GM13977 (cell line): Measurements from ENCODE around the gene PRPF31.

ENCODE experiments used
- DNase-seq: peaks from one replicate; pipeline ENCODE4 v3.0.0; 2012; ENCODE audit warnings: low spot score
- in situ Hi-C: fragments of 300-500 bp; cut with MboI; formaldehyde crosslinking; loops from one replicate; pipeline ENCODE4 v1.12.0; 2022; ENCODE audit warnings: low sequenced_read_pairs, low pct_unique_long_range_greater_than_20kb, mixed read lengths, inconsistent platforms; ENCODE audit not compliant: unreplicated experiment
- TF ChIP-seq, protein P1 (sequence below): IDR thresholded peaks from 2 replicates; pipeline ENCODE4 v1.5.1; 2012; ENCODE audit warnings: mild to moderate bottlenecking, control low read depth; ENCODE audit not compliant: insufficient read depth; ENCODE audit errors: extremely low read depth, missing control alignments

PRPF31 gene, protein sequence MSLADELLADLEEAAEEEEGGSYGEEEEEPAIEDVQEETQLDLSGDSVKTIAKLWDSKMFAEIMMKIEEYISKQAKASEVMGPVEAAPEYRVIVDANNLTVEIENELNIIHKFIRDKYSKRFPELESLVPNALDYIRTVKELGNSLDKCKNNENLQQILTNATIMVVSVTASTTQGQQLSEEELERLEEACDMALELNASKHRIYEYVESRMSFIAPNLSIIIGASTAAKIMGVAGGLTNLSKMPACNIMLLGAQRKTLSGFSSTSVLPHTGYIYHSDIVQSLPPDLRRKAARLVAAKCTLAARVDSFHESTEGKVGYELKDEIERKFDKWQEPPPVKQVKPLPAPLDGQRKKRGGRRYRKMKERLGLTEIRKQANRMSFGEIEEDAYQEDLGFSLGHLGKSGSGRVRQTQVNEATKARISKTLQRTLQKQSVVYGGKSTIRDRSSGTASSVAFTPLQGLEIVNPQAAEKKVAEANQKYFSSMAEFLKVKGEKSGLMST

DNA sequence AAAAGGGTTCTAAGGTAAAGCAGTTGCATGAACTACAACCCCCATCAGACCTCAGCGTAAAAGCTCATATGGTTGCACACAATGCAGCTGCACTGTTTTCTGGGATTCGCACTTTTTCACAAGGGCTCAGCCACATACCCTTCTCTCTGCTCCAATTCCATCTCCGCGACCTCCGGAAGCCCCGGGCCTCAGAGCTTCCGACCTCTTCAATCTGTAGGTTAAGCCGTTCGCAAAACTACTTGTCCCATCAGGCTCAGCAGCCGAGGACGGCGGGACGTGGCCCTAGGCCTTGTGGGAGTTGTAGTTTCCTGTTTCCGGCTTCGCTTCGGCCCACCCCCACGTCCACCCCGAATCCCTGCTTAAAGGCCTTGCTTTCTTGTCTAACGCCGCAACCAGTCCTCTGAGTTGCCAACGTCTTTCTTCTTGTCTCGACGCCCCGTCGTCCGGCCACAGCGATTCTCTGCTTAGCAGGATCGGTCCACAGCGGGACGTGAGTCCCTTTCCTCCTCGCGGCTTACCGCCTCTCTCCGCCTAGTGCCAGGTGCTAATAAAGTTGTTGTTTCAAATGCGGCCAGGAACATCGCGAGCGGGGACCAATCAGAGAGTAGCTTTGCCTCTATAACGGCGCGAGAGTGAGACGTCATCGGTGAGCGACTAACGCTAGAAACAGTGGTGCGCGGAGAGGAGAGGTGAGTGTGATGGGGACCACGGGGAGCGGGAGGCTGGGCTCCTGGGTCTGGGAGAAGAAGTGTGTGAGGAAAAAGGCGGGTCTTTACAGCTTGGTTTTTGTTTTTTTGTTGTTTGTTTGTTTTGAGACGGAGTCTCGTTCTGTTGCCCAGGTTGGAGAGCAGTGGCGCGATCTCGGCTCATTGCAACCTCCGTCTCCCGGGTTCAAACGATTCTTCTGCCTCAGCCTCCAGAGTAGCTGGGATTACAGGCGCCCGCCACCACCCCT lies at the start of gene PRPF31, which contains the start of gene TFPT:
TSS of gene PRPF31 (plus strand) at position 646 of the 955 bp plus-strand sequence. CDS start 2,525 bp downstream, outside the sequence.
TSS of gene TFPT (minus strand) at position 549 of the 955 bp plus-strand sequence. CDS start at position 161, 388 bp downstream.
- TF ChIP-seq, protein P1, sequence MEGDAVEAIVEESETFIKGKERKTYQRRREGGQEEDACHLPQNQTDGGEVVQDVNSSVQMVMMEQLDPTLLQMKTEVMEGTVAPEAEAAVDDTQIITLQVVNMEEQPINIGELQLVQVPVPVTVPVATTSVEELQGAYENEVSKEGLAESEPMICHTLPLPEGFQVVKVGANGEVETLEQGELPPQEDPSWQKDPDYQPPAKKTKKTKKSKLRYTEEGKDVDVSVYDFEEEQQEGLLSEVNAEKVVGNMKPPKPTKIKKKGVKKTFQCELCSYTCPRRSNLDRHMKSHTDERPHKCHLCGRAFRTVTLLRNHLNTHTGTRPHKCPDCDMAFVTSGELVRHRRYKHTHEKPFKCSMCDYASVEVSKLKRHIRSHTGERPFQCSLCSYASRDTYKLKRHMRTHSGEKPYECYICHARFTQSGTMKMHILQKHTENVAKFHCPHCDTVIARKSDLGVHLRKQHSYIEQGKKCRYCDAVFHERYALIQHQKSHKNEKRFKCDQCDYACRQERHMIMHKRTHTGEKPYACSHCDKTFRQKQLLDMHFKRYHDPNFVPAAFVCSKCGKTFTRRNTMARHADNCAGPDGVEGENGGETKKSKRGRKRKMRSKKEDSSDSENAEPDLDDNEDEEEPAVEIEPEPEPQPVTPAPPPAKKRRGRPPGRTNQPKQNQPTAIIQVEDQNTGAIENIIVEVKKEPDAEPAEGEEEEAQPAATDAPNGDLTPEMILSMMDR, result no peak
- peak; percentile 97 for DNase-seq
- in situ Hi-C loops, result no loop called here

DNA sequence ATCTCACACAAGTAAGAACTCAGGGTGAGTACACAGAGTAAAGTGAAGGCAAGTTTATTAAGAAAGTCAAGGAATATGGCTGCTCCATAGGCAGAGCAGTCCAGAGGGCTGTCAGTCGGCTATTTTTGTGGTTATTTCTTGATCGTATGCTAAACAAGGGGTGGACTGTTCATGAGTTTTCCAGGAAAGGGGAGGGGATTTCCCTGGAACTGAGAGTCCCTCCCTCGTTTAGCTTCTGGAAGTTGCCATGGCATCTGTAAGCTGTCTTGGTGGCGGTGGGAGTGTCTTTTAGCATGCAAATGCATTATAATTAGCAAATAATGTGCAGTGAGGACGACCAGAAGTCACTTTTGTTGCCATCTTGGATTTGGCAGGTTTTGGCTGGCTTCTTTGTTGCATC lies 46.1 kb upstream of the PRPF31 start:
- in situ Hi-C loops, result no loop called here
- TF ChIP-seq, protein P1, result no peak

DNA sequence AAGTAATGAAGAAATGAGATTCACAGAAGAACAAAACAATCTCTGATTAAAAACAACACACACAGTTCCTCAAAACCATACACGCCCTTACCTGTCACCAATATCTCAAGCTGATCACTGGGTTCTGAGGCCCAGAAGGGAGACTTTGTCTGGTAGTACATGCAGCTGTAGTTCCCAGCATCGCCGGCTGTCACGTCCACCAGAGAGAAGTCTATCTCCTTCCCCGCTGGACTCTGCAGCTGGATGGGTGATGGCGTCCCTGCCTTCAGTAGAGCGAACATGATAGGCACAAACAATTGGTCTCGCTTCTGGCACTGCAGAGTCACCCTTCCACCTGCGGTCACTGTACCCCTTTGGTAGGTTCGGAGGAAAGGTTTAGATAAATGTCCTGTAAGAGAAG lies 41.7 kb upstream of the PRPF31 start:
- in situ Hi-C loops, result no loop called here
- peak; percentile 2 for DNase-seq
- TF ChIP-seq, protein P1, result no peak

More for the DNA sequence above, 46.1 kb upstream of the PRPF31 start:
- DNase-seq, result no peak

DNA sequence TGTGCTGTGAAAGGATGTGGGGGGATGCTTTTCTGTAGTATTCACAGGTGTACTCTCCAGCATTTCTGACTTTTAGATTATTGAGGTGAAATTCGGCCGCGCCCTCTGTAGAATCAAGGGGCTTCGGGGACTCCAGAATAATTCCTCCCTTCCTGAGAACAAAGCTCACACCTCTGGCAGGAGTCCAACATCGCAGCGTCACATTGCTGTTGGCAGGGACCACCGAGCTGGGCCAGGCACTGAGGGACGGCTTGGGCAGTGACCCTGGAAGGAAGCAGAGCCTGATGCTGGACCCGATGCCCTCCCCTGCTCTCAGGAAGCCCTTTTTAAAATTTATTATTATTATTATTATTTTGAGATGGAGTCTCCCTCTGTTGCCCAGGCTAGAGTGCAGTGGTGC lies 40.7 kb upstream of the PRPF31 start:
- peak; percentile 1 for DNase-seq
- in situ Hi-C loops, result no loop called here

DNA sequence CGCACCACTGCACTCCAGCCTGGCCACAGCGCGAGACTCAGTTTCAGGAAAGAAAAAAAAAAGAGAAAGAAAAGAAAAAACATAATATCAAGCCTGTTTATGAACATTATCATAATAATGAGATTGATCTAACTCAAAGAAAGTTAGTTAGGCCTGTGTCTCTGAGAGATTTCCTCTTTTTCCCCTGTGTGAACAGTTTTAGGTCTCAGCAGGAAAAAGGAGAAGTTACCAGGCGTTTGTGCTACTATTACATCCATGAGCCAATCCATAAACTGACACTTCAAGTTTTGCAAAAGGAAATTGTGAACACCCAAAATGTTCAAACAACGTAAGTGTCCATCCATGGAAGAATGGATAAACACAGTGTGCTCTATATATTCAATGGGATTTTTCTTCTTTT lies 38.2 kb upstream of the PRPF31 start:
- DNase-seq, result peak; percentile 1
- in situ Hi-C loops, result no loop called here
- TF ChIP-seq, protein P1, result no peak

More for the DNA sequence above, 40.7 kb upstream of the PRPF31 start:
- TF ChIP-seq, protein P1, result no peak

DNA sequence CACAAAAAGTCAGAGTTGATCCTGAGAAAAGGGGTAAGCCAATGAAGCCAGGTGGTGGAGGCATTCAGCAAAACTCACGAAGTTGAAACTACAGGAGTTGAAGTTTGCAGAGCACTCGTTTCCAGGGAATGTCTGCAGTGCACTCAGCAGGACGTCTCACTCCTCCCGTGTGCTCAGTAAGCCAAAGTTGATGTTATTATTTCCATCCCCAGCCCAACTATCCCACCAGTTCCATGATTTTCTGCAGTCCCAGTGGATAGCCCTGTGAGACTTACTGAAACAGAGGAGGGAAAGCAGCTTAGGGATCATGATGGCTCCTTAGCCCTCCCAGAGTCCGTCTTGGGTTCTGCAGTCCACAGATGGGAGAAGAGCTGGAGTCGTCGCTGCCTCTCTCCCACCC lies 34.5 kb upstream of the PRPF31 start, which contains the start of gene TARM1:
TSS of gene TARM1 (minus strand) at position 334 of the 400 bp plus-strand sequence. CDS start at position 309, 25 bp downstream.
- in situ Hi-C loops, result no loop called here
- DNase-seq, result no peak
- TF ChIP-seq, protein P1, result no peak
